HG02678 (cell line): ENCODE data around the gene FOXN3.

Source experiments
- ATAC-seq: cut with Tn5 transposase; IDR thresholded peaks from one replicate; pipeline ENCODE4 v1.9.1; 2021; ENCODE audit warnings: mild to moderate bottlenecking, moderate library complexity; ENCODE audit not compliant: unreplicated experiment

Gene FOXN3

GRCh38 chr14:89366864-89367778 is 49.9 kb downstream of the FOXN3 start:
- ATAC-seq, result no peak

DNA sequence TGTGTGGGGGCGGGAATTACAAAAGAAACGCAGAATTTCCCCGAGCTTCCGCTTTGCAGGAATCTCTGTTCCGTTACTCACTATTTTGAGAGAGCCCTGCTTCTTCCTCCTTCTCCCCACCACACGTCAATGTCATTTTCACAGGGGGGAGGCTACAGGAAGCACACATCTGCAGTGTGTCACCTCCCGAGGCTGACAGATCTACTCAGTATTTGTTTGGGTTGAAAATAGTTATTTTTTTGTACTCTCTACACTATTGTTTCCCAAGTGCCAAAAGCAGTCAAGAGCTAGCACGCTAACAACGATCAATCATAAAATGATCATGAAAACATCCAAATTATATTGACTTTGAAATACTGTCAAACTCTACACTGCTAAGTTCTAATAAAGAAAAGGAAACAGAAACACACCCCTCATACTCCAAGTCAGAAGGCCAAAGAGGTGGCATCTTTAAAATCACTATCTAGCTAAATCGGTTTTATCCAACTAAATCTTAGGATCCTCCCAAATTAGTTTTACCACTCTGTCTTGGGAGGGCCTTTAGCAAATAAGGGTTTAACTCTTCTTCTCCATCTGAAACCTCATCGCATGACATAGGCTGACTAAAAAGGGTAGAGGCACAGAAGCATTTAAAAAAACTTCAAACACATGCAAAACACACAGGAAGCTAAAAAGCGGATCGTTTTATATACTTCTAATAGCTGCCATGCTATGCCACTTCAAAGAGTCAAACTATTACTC is 51.8 kb downstream of the FOXN3 start:
- ATAC-seq, result peak; percentile 85

- ATAC-seq, result no peak
Measured at GRCh38 chr14:89364316-89364715, 52.7 kb downstream of the FOXN3 start.

DNA sequence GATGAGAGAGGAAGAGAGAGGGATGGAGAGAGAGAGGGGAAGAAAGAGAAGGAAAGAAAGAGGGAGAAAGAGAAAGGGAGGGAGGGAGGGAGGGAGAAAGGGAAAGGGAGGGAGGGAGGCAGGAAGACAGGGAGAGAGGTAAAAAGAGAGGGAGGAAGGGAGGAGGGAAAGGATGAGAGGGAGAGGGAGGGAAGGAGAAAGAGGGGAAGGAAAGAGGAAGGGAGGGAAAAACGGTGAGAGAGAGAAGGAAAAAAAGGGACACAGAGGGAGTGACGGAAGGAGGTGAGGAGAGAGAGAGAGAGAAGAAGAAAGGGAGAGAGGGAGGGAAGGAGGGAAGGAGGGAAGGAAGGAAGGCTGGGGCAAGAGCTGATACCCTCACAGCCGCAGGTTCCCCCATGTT is 56.8 kb downstream of the FOXN3 start:
- no peak for ATAC-seq

- no peak for ATAC-seq
Measured at GRCh38 chr14:89359477-89360222, 57.4 kb downstream of the FOXN3 start.

DNA sequence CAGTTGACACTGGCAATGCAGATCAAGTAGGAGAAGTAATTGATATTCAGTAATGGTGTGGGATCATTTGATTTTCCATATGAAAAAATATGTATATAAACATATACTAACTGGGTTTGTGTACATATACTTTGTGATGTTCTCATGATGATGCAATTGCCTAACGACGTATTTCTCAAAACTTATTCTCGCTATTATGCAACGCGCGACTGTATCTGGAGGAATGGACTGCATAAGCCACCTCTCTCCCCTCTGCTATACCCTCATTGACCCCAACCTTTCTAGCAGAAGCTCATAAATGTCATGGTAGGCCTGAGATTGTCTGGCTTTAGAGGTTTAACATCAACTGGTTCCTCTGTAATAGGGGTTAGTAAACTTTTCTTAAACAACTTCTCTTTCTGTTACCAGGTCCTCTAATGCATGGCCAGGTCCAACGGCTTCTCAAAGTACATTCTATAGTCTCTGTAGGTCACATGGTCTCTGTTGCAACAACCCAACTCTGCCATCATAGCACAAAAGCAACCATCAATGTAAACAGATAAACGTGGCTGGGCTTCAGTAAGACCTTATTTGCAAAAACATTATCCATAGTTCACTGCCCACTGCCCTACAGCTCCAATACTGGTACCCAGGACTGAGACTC is 59.3 kb downstream of the FOXN3 start:
- no peak for ATAC-seq

GRCh38 chr14:89356927-89357326 is 60.1 kb downstream of the FOXN3 start:
- no peak for ATAC-seq

DNA sequence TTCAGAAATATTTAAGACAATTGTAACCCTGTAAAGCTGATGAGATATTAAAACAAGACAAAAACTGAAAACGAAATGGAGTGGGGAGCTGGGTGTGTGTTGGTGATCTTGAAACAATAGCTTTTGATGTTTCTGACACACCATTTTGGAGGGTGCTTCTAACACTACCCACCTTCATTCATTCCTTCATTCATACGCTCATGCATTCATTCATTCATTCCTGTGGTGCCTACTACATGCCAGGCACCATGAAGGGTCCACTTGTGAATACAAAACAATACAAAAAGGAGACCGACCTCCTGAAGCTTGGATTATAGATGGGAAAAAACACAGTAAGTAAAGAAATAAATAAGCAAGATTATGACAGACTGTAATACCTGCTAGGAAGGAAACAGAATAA is 60.5 kb downstream of the FOXN3 start:
- no peak for ATAC-seq

GRCh38 chr14:89353766-89354113 is 63.3 kb downstream of the FOXN3 start:
- ATAC-seq, result no peak

DNA sequence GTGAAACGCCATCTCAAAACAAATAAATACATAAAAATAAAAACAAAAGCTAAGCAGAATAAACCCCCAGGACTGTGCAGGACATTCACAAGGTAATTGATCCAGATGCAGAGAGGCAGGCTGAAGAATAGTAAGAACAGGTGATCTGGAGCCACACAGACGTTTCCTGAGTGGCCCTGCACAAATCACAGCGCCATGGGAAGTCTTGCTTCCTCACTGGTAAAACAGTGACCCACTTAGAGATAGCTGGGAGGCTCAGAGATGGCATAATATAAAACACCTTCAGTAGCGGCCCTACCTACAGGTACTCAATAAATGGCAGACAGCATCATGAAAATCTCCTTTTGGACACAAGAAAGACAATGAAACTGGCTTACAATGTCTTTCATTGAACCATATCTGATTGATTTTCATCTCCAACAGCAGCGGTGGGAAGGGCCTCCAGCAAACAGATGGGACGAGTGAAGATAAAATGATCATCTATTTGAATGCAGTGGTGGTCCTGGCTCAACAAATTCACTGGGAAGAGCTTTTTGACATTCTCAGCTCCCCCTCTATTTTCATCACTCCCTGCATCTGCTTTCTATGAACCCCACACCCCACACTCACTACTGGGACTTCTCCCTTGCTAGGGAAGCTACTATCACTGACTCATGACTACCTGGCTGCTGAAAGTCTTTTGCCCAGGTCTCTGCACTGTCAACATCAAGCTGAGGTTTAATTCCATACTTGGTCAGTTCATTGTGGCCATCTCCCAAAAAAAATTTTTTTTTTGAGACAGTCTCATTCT is 63.9 kb downstream of the FOXN3 start:
- no peak for ATAC-seq

GRCh38 chr14:89351516-89352404 is 65.3 kb downstream of the FOXN3 start:
- peak; percentile 80 for ATAC-seq

GRCh38 chr14:89351221-89351515 is 65.9 kb downstream of the FOXN3 start:
- no peak for ATAC-seq

- ATAC-seq, result no peak
Measured at GRCh38 chr14:89350152-89350551, 66.9 kb downstream of the FOXN3 start.

GRCh38 chr14:89349171-89350008 is 67.6 kb downstream of the FOXN3 start:
- no peak for ATAC-seq

- no peak for ATAC-seq
Measured at GRCh38 chr14:89348722-89349121, 68.3 kb downstream of the FOXN3 start.

- ATAC-seq, result no peak
Measured at GRCh38 chr14:89347885-89348284, 69.1 kb downstream of the FOXN3 start.

DNA sequence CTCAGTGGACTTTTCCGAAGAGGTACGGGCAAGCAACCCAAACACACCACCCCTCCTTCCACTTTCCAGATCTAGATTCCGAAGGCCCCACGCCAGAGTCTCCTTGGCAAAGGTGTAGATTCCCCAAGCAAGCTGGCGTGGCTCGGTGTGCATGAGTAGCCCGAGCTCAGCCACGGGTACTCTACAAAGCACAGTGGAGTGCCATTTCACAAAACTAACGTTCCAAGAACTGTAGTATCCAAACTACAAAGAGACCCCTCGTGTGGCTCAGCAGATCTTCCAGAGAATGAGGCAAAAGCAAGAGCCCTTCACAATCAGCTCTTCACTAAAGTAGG is 72.1 kb downstream of the FOXN3 start:
- ATAC-seq, result no peak

- ATAC-seq, result no peak
Measured at GRCh38 chr14:89343356-89343755, 73.7 kb downstream of the FOXN3 start.

- ATAC-seq, result no peak
Measured at GRCh38 chr14:89342049-89342448, 75.0 kb downstream of the FOXN3 start.
